IMR-90 (cell line): ENCODE data around the gene C22orf15.

Experiments used
- BHLHE40 ChIP-seq: fragments of 150-350 bp; IDR thresholded peaks from 2 replicates; pipeline ENCODE4 v1.6.1; 2016; ENCODE audit warnings: mild to moderate bottlenecking, low read depth, low read length
- CEBPB ChIP-seq: IDR thresholded peaks from 2 replicates; pipeline ENCODE4 v1.6.1; 2012; ENCODE audit warnings: low read depth, low read length, improper control_type of control experiment
- CHD1 ChIP-seq: IDR thresholded peaks from 2 replicates; pipeline ENCODE4 v1.6.1; 2012; ENCODE audit warnings: low read depth, low read length, improper control_type of control experiment
- ELK1 ChIP-seq: fragments of 150-350 bp; IDR thresholded peaks from 2 replicates; pipeline ENCODE4 v1.6.1; 2016; ENCODE audit warnings: low read depth, mild to moderate bottlenecking, low read length, moderate library complexity, borderline replicate concordance
- MAFK ChIP-seq: IDR thresholded peaks from 2 replicates; pipeline ENCODE4 v1.6.1; 2012; ENCODE audit warnings: low read depth, low read length, improper control_type of control experiment
- MAZ ChIP-seq: IDR thresholded peaks from 2 replicates; pipeline ENCODE4 v1.6.1; 2012; ENCODE audit warnings: low read depth, mild to moderate bottlenecking, low read length, improper control_type of control experiment, moderate library complexity, borderline replicate concordance
- NFE2L2 ChIP-seq: fragments of 150-350 bp; IDR thresholded peaks from 2 replicates; pipeline ENCODE4 v1.6.1; 2016; ENCODE audit warnings: low read depth, mild to moderate bottlenecking, low read length
- POLR2A ChIP-seq: IDR thresholded peaks from 2 replicates; pipeline ENCODE4 v1.6.1; 2012; ENCODE audit warnings: mild to moderate bottlenecking, low read depth, low read length
- RAD21 ChIP-seq: IDR thresholded peaks from 2 replicates; pipeline ENCODE4 v1.6.1; 2012; ENCODE audit warnings: low read length, improper control_type of control experiment
- RFX5 ChIP-seq: IDR thresholded peaks from 2 replicates; pipeline ENCODE4 v1.8.0; 2012; ENCODE audit warnings: low read depth, mild to moderate bottlenecking, low read length, moderate library complexity
- SMC3 ChIP-seq: fragments of 150-350 bp; IDR thresholded peaks from 2 replicates; pipeline ENCODE4 v1.6.1; 2016; ENCODE audit warnings: low read depth, mild to moderate bottlenecking, antibody characterized with exemption, low read length, moderate library complexity
- TF ChIP-seq, protein P1 (sequence below): conservative IDR thresholded peaks from 2 replicates; pipeline ENCODE4 v1.5.1; 2012; ENCODE audit warnings: mild to moderate bottlenecking, low read depth, low read length, improper control_type of control experiment
- TF ChIP-seq, protein P2 (sequence below): fragments of 150-350 bp; IDR thresholded peaks from 2 replicates; pipeline ENCODE4 v1.6.1; 2017; ENCODE audit warnings: mild to moderate bottlenecking, antibody characterized with exemption, low read length, low read depth

- TF ChIP-seq BHLHE40 (no peak), POLR2A (no peak), RAD21 (no peak), RFX5 (no peak), ELK1 (no peak), CHD1 (no peak), MAFK (no peak), NFE2L2 (no peak), CEBPB (no peak), MAZ (no peak), SMC3 (no peak)
- TF ChIP-seq, protein P1, sequence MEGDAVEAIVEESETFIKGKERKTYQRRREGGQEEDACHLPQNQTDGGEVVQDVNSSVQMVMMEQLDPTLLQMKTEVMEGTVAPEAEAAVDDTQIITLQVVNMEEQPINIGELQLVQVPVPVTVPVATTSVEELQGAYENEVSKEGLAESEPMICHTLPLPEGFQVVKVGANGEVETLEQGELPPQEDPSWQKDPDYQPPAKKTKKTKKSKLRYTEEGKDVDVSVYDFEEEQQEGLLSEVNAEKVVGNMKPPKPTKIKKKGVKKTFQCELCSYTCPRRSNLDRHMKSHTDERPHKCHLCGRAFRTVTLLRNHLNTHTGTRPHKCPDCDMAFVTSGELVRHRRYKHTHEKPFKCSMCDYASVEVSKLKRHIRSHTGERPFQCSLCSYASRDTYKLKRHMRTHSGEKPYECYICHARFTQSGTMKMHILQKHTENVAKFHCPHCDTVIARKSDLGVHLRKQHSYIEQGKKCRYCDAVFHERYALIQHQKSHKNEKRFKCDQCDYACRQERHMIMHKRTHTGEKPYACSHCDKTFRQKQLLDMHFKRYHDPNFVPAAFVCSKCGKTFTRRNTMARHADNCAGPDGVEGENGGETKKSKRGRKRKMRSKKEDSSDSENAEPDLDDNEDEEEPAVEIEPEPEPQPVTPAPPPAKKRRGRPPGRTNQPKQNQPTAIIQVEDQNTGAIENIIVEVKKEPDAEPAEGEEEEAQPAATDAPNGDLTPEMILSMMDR = no peak
- TF ChIP-seq, protein P2, sequence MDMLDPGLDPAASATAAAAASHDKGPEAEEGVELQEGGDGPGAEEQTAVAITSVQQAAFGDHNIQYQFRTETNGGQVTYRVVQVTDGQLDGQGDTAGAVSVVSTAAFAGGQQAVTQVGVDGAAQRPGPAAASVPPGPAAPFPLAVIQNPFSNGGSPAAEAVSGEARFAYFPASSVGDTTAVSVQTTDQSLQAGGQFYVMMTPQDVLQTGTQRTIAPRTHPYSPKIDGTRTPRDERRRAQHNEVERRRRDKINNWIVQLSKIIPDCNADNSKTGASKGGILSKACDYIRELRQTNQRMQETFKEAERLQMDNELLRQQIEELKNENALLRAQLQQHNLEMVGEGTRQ = no peak
Measured at GRCh38 chr22:23780146-23780748, 17.5 kb downstream of the C22orf15 start.
